SH-SY5Y (cell line): Measurements from ENCODE around the gene TBC1D16.

Source experiments
- GATA2 ChIP-seq: IDR thresholded peaks from 2 replicates; pipeline ENCODE4 v1.6.1; 2011; ENCODE audit warnings: mild to moderate bottlenecking, low read depth, low read length
- GATA3 ChIP-seq: IDR thresholded peaks from 2 replicates; pipeline ENCODE4 v1.6.1; 2011; ENCODE audit warnings: low read depth, mild to moderate bottlenecking, low read length, moderate library complexity

GRCh38 chr17:80053102-80053501 is 17.4 kb upstream of the TBC1D16 start:
- no peak for TF ChIP-seq GATA2
- no peak for TF ChIP-seq GATA3
